CD4-positive, alpha-beta T cell treated with Interferon gamma for 1 hour (primary cell): Measurements from ENCODE around the gene GHRH.

Source experiments
- DNase-seq: peaks from one replicate; pipeline ENCODE4 v3.0.0-alpha.2; 2020

GHRH gene

GRCh38 chr20:37235065-37235464, 26.5 kb downstream of the GHRH start:
- DNase-seq: no peak

- no peak for DNase-seq
Measured at GRCh38 chr20:37234254-37234581, 27.4 kb downstream of the GHRH start.

- no peak for DNase-seq
Measured at GRCh38 chr20:37233548-37234253, 27.9 kb downstream of the GHRH start.

GRCh38 chr20:37231947-37232630, 29.5 kb downstream of the GHRH start:
- no peak for DNase-seq

- DNase-seq: no peak
Measured at GRCh38 chr20:37230200-37230599, 31.4 kb downstream of the GHRH start.

- no peak for DNase-seq
Measured at GRCh38 chr20:37229357-37229756, 32.3 kb downstream of the GHRH start.

- DNase-seq: no peak
Measured at GRCh38 chr20:37228656-37229055, 33.0 kb downstream of the GHRH start.

- no peak for DNase-seq
Measured at GRCh38 chr20:37228082-37228481, 33.5 kb downstream of the GHRH start.

- DNase-seq: no peak
Measured at GRCh38 chr20:37226889-37227288, 34.7 kb downstream of the GHRH start.

- no peak for DNase-seq
Measured at GRCh38 chr20:37225146-37225545, 36.5 kb downstream of the GHRH start.

GRCh38 chr20:37223053-37223452, 38.6 kb downstream of the GHRH start:
- DNase-seq: peak; percentile 23

GRCh38 chr20:37222086-37222485, 39.5 kb downstream of the GHRH start:
- DNase-seq: no peak

- no peak for DNase-seq
Measured at GRCh38 chr20:37220731-37221130, 40.9 kb downstream of the GHRH start.

- no peak for DNase-seq
Measured at GRCh38 chr20:37219751-37220668, 41.6 kb downstream of the GHRH start.

- no peak for DNase-seq
Measured at GRCh38 chr20:37218976-37219375, 42.6 kb downstream of the GHRH start.

- no peak for DNase-seq
Measured at GRCh38 chr20:37218441-37218840, 43.2 kb downstream of the GHRH start.

- no peak for DNase-seq
Measured at GRCh38 chr20:37209661-37210314, 51.8 kb downstream of the GHRH start.

GRCh38 chr20:37209193-37209592, 52.4 kb downstream of the GHRH start:
- DNase-seq: no peak

- DNase-seq: no peak
Measured at GRCh38 chr20:37207171-37207570, 54.4 kb downstream of the GHRH start.

GRCh38 chr20:37205794-37206193, 55.8 kb downstream of the GHRH start:
- no peak for DNase-seq

GRCh38 chr20:37205130-37205529, 56.5 kb downstream of the GHRH start:
- no peak for DNase-seq

GRCh38 chr20:37204056-37204455, 57.6 kb downstream of the GHRH start:
- DNase-seq: no peak

- no peak for DNase-seq
Measured at GRCh38 chr20:37202267-37202943, 59.2 kb downstream of the GHRH start.
